Vagina (tissue), 2 donors: ENCODE data around the gene CACNG1.

ENCODE experiments used
- POLR2A ChIP-seq, 2 donors: fragments of 450-650 bp; IDR thresholded peaks; one replicate each; pipeline ENCODE4 v1.6.1; 2017; ENCODE audit warnings: antibody characterized with exemption in 2 of 2, mild to moderate bottlenecking in 2 of 2, moderate library complexity in 2 of 2
- POLR2AphosphoS5 ChIP-seq, 2 donors: sonication (generic); formaldehyde crosslinking; IDR thresholded peaks; one replicate each; pipeline ENCODE4 v1.9.0; 2017; ENCODE audit warnings: antibody characterized with exemption in 2 of 2, mild to moderate bottlenecking in 2 of 2, low read depth in 1 of 2; ENCODE audit not compliant: insufficient read depth in 1 of 2
- TF ChIP-seq, protein P1 (sequence below), 3 experiments: fragments of 450-650 bp in 2 of 3; fragments of 200-600 bp in 1 of 3; sonication (generic) in 1 of 3; IDR thresholded peaks; one replicate each; pipeline ENCODE4 v1.5.1; 2017 to 2019; ENCODE audit warnings: antibody characterized with exemption in 3 of 3, mild to moderate bottlenecking in 2 of 3, moderate library complexity in 2 of 3

- TF ChIP-seq, protein P1, sequence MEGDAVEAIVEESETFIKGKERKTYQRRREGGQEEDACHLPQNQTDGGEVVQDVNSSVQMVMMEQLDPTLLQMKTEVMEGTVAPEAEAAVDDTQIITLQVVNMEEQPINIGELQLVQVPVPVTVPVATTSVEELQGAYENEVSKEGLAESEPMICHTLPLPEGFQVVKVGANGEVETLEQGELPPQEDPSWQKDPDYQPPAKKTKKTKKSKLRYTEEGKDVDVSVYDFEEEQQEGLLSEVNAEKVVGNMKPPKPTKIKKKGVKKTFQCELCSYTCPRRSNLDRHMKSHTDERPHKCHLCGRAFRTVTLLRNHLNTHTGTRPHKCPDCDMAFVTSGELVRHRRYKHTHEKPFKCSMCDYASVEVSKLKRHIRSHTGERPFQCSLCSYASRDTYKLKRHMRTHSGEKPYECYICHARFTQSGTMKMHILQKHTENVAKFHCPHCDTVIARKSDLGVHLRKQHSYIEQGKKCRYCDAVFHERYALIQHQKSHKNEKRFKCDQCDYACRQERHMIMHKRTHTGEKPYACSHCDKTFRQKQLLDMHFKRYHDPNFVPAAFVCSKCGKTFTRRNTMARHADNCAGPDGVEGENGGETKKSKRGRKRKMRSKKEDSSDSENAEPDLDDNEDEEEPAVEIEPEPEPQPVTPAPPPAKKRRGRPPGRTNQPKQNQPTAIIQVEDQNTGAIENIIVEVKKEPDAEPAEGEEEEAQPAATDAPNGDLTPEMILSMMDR (IDR thresholded peaks at IDR 0.05): no peak
- TF ChIP-seq POLR2A (IDR thresholded peaks at IDR 0.05): no peak
- no peak for TF ChIP-seq POLR2AphosphoS5 (IDR thresholded peaks at IDR 0.05; ENCODE audit: insufficient read depth in 1 of 2, low read depth in 1 of 2)
Observed at GRCh38 chr17:67095803-67096202, 51.4 kb downstream of the CACNG1 start.
